ENCODE measurements around the gene TEX261.

Gene TEX261

GRCh38 chr2:70991142-70991541 is 3.5 kb downstream of the TEX261 start:
- TF ChIP-seq POLR2A (IDR thresholded peaks at IDR 0.05; ENCODE audit: extremely low read depth, insufficient read length) (no peak), MAX (IDR thresholded peaks at IDR 0.05; ENCODE audit: low read depth, low read length) (no peak), MYC (IDR thresholded peaks at IDR 0.05; ENCODE audit: low read depth, low read length) (no peak)
- TF ChIP-seq, protein P1, sequence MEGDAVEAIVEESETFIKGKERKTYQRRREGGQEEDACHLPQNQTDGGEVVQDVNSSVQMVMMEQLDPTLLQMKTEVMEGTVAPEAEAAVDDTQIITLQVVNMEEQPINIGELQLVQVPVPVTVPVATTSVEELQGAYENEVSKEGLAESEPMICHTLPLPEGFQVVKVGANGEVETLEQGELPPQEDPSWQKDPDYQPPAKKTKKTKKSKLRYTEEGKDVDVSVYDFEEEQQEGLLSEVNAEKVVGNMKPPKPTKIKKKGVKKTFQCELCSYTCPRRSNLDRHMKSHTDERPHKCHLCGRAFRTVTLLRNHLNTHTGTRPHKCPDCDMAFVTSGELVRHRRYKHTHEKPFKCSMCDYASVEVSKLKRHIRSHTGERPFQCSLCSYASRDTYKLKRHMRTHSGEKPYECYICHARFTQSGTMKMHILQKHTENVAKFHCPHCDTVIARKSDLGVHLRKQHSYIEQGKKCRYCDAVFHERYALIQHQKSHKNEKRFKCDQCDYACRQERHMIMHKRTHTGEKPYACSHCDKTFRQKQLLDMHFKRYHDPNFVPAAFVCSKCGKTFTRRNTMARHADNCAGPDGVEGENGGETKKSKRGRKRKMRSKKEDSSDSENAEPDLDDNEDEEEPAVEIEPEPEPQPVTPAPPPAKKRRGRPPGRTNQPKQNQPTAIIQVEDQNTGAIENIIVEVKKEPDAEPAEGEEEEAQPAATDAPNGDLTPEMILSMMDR (IDR thresholded peaks at IDR 0.05; ENCODE audit: low read depth, low read length), result no peak
- no peak for DNase-seq (ENCODE audit: low read depth)
- H3K4me3 ChIP-seq (ENCODE audit: low read depth, low read length), result no peak overlapping the region

DNA sequence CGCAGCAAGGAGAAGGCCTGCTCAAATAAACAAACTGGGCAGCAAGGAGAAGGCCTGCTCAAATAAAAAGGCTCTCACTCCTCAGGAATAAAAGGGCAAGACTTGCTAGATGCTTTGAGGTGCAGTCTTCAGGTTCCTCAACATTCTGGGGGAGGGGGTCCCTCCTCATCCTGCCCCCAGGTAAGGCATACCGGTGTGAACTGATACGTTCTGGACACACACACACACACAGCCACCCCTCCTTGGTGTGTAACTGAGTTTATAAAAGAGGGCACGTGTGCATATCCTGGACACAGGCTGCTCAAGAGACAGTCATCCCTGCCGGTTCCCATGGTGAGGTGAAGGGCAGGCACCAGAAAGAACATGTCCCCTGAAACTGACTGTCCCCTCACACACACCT is 4.5 kb downstream of the TEX261 start:
- DNase-seq (ENCODE audit: low read depth), result no peak
- H3K4me3 ChIP-seq (ENCODE audit: low read depth, low read length), result no peak overlapping the region
- TF ChIP-seq, protein P1 (IDR thresholded peaks at IDR 0.05; ENCODE audit: low read depth, low read length), result no peak
- TF ChIP-seq MYC (IDR thresholded peaks at IDR 0.05; ENCODE audit: low read depth, low read length), result no peak
- no peak for TF ChIP-seq MAX (IDR thresholded peaks at IDR 0.05; ENCODE audit: low read depth, low read length)
- TF ChIP-seq POLR2A (IDR thresholded peaks at IDR 0.05; ENCODE audit: extremely low read depth, insufficient read length), result no peak

DNA sequence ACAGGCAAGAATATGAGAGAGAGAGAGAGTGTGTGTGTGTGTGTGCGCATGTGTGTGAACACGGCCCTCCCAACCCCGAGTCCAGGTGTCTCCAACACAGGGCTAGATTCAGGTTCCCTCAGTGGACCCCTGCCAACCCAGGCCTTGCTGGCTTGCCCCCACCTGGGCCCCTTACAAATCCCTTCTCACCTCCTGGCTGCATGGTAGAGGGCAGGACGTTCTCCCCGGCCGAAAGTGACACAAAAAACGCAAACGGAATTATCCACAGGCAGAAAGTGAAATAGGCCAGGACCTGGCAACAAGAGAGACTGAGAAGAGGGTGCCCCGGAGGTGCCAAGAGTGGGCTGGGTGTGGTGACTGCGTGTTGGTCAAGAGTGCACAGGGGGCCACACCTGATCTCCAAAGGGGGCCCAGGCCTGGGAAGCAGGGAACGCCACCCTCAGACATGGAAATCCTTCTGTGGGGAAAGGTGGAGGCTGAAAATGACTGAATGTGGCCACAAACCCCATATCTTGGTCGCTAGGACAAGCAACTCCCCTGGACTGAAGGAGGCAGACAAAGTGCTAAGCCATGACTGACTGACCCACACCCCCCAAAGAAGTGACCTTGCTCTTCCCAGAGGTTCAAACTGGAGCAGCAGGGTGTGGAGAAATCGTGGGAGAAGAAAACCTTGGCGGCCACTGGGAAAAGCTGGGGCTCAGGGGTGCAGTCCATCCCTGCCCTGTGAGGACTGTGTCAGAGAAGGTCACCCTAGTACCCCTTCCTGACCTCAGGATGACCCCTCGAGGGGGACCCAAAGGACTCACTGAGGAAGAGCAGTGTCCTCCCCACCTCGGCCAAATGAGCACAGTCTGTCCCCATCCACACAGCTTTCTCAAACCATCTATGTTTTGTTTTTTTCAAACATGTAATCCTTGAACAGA is 5.7 kb downstream of the TEX261 start:
- no peak overlapping the region for H3K4me3 ChIP-seq (ENCODE audit: low read depth, low read length)
- no peak for TF ChIP-seq MAX (IDR thresholded peaks at IDR 0.05; ENCODE audit: low read depth, low read length)
- DNase-seq (ENCODE audit: low read depth), result no peak

GRCh38 chr2:70988151-70988550 is 6.5 kb downstream of the TEX261 start:
- TF ChIP-seq MYC (IDR thresholded peaks at IDR 0.05; ENCODE audit: low read depth, low read length) (no peak), MAX (IDR thresholded peaks at IDR 0.05; ENCODE audit: low read depth, low read length) (no peak), POLR2A (IDR thresholded peaks at IDR 0.05; ENCODE audit: extremely low read depth, insufficient read length) (no peak)
- TF ChIP-seq, protein P1 (IDR thresholded peaks at IDR 0.05; ENCODE audit: low read depth, low read length), result no peak
- DNase-seq (ENCODE audit: low read depth), result no peak

DNA sequence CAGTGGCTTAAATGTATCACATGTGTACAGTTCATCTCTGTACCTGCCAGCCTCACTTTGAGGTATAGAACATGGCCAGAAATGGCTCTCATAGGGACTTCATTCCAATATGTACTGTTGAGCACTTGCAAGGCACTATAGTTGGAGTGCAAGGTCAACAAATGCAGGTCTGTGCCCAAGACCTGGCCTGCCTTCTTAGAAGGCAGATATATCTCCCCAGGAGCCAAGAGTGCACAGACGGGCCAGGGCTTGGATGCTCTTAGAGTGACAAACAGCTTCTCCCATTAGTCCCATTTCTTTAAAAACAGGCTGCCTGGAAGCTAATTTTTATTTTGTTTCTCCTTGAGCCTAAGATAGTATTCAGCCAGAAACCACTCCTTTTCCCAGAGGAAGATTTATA is 7.3 kb downstream of the TEX261 start:
- TF ChIP-seq MAX (IDR thresholded peaks at IDR 0.05; ENCODE audit: low read depth, low read length), result no peak
- TF ChIP-seq MYC (IDR thresholded peaks at IDR 0.05; ENCODE audit: low read depth, low read length), result no peak
- no peak for TF ChIP-seq POLR2A (IDR thresholded peaks at IDR 0.05; ENCODE audit: extremely low read depth, insufficient read length)
- TF ChIP-seq, protein P1 (IDR thresholded peaks at IDR 0.05; ENCODE audit: low read depth, low read length), result no peak
- no peak overlapping the region for H3K4me3 ChIP-seq (ENCODE audit: low read depth, low read length)
- DNase-seq (ENCODE audit: low read depth), result no peak

More at GRCh38 chr2:70988151-70988550, 6.5 kb downstream of the TEX261 start:
- no peak overlapping the region for H3K4me3 ChIP-seq (ENCODE audit: low read depth, low read length)

DNA sequence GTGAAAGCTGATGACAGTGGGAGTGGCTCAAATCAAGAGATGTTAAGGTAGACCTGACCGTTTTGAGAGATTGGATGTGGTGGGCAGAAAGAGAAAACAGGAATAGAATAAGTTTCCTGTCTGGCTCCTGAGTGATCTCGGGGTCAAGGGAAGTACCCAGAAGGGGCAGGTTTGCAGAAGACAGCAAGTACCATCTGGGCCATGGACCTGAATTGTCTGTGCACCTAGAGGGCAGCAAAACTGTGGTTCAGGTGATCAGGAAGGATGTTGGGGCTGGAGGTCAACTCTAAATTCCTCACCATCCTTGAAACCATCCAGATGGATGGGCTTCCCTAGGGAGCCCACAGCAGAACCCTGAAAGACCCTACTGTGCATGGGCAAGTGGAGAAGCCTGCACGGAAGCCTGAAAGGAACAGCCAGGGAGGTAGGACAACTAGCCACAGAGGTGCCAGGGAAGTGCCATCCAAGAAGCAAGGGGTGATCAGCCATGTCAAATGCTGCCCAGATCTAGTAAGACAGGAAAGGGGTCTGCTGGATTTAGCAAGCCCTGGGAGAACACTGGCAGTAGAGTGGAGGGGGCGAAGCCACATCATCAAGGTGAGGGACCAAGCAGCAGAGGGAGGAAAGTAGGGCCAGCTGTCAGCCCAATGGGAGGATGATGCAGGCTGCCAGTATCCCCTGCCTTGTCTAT is 8.0 kb downstream of the TEX261 start:
- H3K4me3 ChIP-seq (ENCODE audit: low read depth, low read length), result no peak overlapping the region
- DNase-seq (ENCODE audit: low read depth), result no peak
- TF ChIP-seq, protein P1 (IDR thresholded peaks at IDR 0.05; ENCODE audit: low read depth, low read length), result no peak
- TF ChIP-seq POLR2A (IDR thresholded peaks at IDR 0.05; ENCODE audit: extremely low read depth, insufficient read length) (no peak), MAX (IDR thresholded peaks at IDR 0.05; ENCODE audit: low read depth, low read length) (no peak)

Measured in NB4 (cell line).